H1 (cell line): ENCODE data around the gene CACNA1D. TPM values are rescaled to one million over a fixed set of nuclear protein-coding genes. Genes with fewer than 3 reads are reported as not detected.

Source experiments
- CTCF ChIA-PET: fragments of 300-600 bp; sonication (Branson Sonifier 250); formaldehyde crosslinking; loops from one replicate; lab custom pipeline; 2021; ENCODE audit not compliant: partially characterized antibody; lab: Charles Lee
- POLR2A ChIA-PET: fragments of 300-600 bp; sonication (Branson Sonifier 250); formaldehyde crosslinking; loops from one replicate; lab custom pipeline; 2021; ENCODE audit warnings: inconsistent platforms; ENCODE audit not compliant: partially characterized antibody; lab: Charles Lee
- DNase-seq, 2 experiments: peaks; one replicate each; pipeline versions ENCODE4 v3.0.0 to v3.0.0-alpha.2; 2010 to 2022; ENCODE audit warnings: low spot score in 2 of 2, low read depth in 1 of 2, mixed read lengths in 1 of 2
- FAIRE-seq: peaks from 2 replicates; lab custom pipeline; 2011; peaks lifted over from hg19 to GRCh38; lab: Jason Lieb, UNC
- H2AFZ ChIP-seq: 2 replicates; pipeline ENCODE4 v1.8.1; 2012; ENCODE audit warnings: low read length, inconsistent platforms
- H2AK5ac ChIP-seq: 2 replicates; pipeline ENCODE4 v1.6.1; 2013; ENCODE audit warnings: low read depth, low read length
- H2BK120ac ChIP-seq: replicated peaks from 2 replicates; pipeline ENCODE3; 2013; ENCODE audit warnings: low read depth, low read length, inconsistent platforms
- H2BK12ac ChIP-seq: 2 replicates; pipeline ENCODE4 v1.6.1; 2013; ENCODE audit warnings: low read depth, low read length
- H2BK15ac ChIP-seq: 2 replicates; pipeline ENCODE4 v1.6.1; 2013; ENCODE audit warnings: low read length
- H2BK20ac ChIP-seq: 2 replicates; pipeline ENCODE4 v1.6.1; 2013; ENCODE audit warnings: low read length
- H2BK5ac ChIP-seq: 2 replicates; pipeline ENCODE4 v1.6.1; 2013; ENCODE audit warnings: low read depth, low read length
- H3K14ac ChIP-seq: 2 replicates; pipeline ENCODE4 v1.6.1; 2013; ENCODE audit warnings: inconsistent platforms; ENCODE audit not compliant: insufficient read length
- H3K18ac ChIP-seq: 2 replicates; pipeline ENCODE4 v1.6.1; 2013; ENCODE audit warnings: low read length; ENCODE audit errors: extremely low read depth
- H3K23ac ChIP-seq: 2 replicates; pipeline ENCODE4 v1.6.1; 2013; ENCODE audit warnings: inconsistent platforms; ENCODE audit not compliant: insufficient read length
- H3K23me2 ChIP-seq: 2 replicates; pipeline ENCODE4 v1.6.1; 2013; ENCODE audit warnings: low read depth, low read length
- H3K27ac ChIP-seq: 2 replicates; pipeline ENCODE4 v1.6.1; 2011; ENCODE audit warnings: low read depth, low read length, inconsistent platforms
- H3K27me3 ChIP-seq, 4 experiments: replicated peaks in 1 of 4; 1 replicate in 1 of 4; 2 replicates in 3 of 4; pipeline versions ENCODE4 v1.6.1 to v1.8.1; 2011 to 2013; ENCODE audit warnings: low read length in 3 of 4, mild to moderate bottlenecking in 3 of 4, inconsistent platforms in 2 of 4, mixed read lengths in 2 of 4, moderate library complexity in 1 of 4; ENCODE audit not compliant: control insufficient read depth in 3 of 4, insufficient read depth in 3 of 4; ENCODE audit errors: extremely low read depth in 1 of 4
- H3K36me3 ChIP-seq, 4 experiments: 2 replicates each; pipeline versions ENCODE4 v1.6.1 to v1.8.1; 2011 to 2013; ENCODE audit warnings: mild to moderate bottlenecking in 4 of 4, low read length in 3 of 4, moderate library complexity in 2 of 4, control low read depth in 1 of 4, inconsistent platforms in 1 of 4; ENCODE audit not compliant: insufficient read depth in 4 of 4, control insufficient read depth in 2 of 4
- H3K4ac ChIP-seq: replicated peaks from 2 replicates; pipeline ENCODE3; 2013; ENCODE audit warnings: low read length, low read depth, mixed read lengths, inconsistent platforms; ENCODE audit not compliant: insufficient read length
- H3K4me1 ChIP-seq, 4 experiments: replicated peaks in 1 of 4; 1 replicate in 1 of 4; 2 replicates in 3 of 4; pipeline versions ENCODE4 v1.6.1 to v1.8.1; 2011 to 2013; ENCODE audit warnings: low read length in 3 of 4, inconsistent platforms in 2 of 4, mixed read lengths in 1 of 4; ENCODE audit not compliant: insufficient read depth in 4 of 4, control insufficient read depth in 3 of 4
- H3K4me2 ChIP-seq, 2 experiments: 2 replicates each; pipeline versions ENCODE4 v1.6.1 to v1.8.1; 2011 to 2013; ENCODE audit warnings: low read depth in 2 of 2, low read length in 2 of 2, control low read depth in 1 of 2, inconsistent platforms in 1 of 2, mild to moderate bottlenecking in 1 of 2; ENCODE audit not compliant: insufficient read depth in 1 of 2
- H3K4me3 ChIP-seq, 4 experiments: fragments of 200-600, 300-600 bp in 1 of 4; sonication (generic), shearing (Covaris generic), sonication (Bioruptor Twin) in 1 of 4; 2 replicates each; pipeline versions ENCODE4 v1.5.1 to v1.8.1; 2011 to 2016; ENCODE audit warnings: low read length in 4 of 4, low read depth in 3 of 4, control low read depth in 2 of 4, inconsistent platforms in 2 of 4, mild to moderate bottlenecking in 2 of 4, mixed read lengths in 1 of 4, moderate library complexity in 1 of 4; ENCODE audit not compliant: insufficient read depth in 2 of 4; ENCODE audit errors: extremely low read depth in 1 of 4
- H3K56ac ChIP-seq: replicated peaks from 2 replicates; pipeline ENCODE3; 2013; ENCODE audit warnings: low read depth, mild to moderate bottlenecking, mixed read lengths, low read length, inconsistent platforms; ENCODE audit not compliant: insufficient read length
- H3K79me1 ChIP-seq: 2 replicates; pipeline ENCODE4 v1.6.1; 2013; ENCODE audit warnings: low read depth, low read length, control low read depth
- H3K79me2 ChIP-seq, 2 experiments: 2 replicates each; pipeline versions ENCODE4 v1.6.1 to v1.8.1; 2012 to 2013; ENCODE audit warnings: low read length in 2 of 2, mild to moderate bottlenecking in 2 of 2, inconsistent platforms in 1 of 2; ENCODE audit not compliant: insufficient read depth in 2 of 2, control insufficient read depth in 1 of 2
- H3K9ac ChIP-seq, 4 experiments: replicated peaks in 1 of 4; 1 replicate in 1 of 4; 2 replicates in 3 of 4; pipeline versions ENCODE4 v1.6.1 to v1.8.1; 2011 to 2013; ENCODE audit warnings: low read depth in 3 of 4, low read length in 3 of 4, control low read depth in 2 of 4, mild to moderate bottlenecking in 2 of 4, moderate library complexity in 2 of 4, inconsistent platforms in 1 of 4; ENCODE audit errors: extremely low read depth in 1 of 4
- H3K9me3 ChIP-seq, 2 experiments: 2 replicates each; pipeline versions ENCODE4 v1.6.1 to v1.8.1; 2012 to 2013; ENCODE audit warnings: mild to moderate bottlenecking in 2 of 2, moderate library complexity in 2 of 2, control low read depth in 1 of 2, inconsistent platforms in 1 of 2, low read depth in 1 of 2, low read length in 1 of 2, mixed read lengths in 1 of 2; ENCODE audit not compliant: insufficient read depth in 2 of 2
- H4K20me1 ChIP-seq, 2 experiments: replicated peaks in 1 of 2; 2 replicates each; pipeline versions ENCODE3 to v1.8.1; 2011 to 2013; ENCODE audit warnings: inconsistent platforms in 2 of 2, low read length in 2 of 2, mild to moderate bottlenecking in 1 of 2; ENCODE audit not compliant: insufficient read depth in 2 of 2, control insufficient read depth in 1 of 2
- H4K5ac ChIP-seq: 2 replicates; pipeline ENCODE4 v1.6.1; 2013; ENCODE audit warnings: low read length, low read depth, mixed read lengths, inconsistent platforms; ENCODE audit not compliant: insufficient read length
- H4K8ac ChIP-seq: 2 replicates; pipeline ENCODE4 v1.8.0; 2013; ENCODE audit warnings: mild to moderate bottlenecking, moderate library complexity, low read length, inconsistent platforms; ENCODE audit not compliant: insufficient read depth; ENCODE audit errors: extremely low read depth
- H4K91ac ChIP-seq: replicated peaks from 2 replicates; pipeline ENCODE3; 2013; ENCODE audit warnings: low read length, mixed read lengths, inconsistent platforms; ENCODE audit not compliant: insufficient read length
- TAF1 ChIP-seq: IDR thresholded peaks from 2 replicates; pipeline ENCODE4 v1.6.1; 2011; ENCODE audit warnings: mild to moderate bottlenecking, low read depth, low read length
- WGBS, 2 experiments: shearing (Covaris generic) in 1 of 2; methylation state at CpG; one replicate each; pipeline versions ENCODE4 v1.1.6 to v1.1.7; 2013 to 2015; ENCODE audit warnings: low lambda C conversion rate in 2 of 2, mixed read lengths in 2 of 2, inconsistent platforms in 1 of 2, low coverage in 1 of 2, missing lambda C conversion rate in 1 of 2; ENCODE audit not compliant: insufficient replicate concordance in 2 of 2, insufficient coverage in 1 of 2, insufficient read length in 1 of 2; ENCODE audit errors: extremely low coverage in 1 of 2, missing lambda C conversion rate in 1 of 2; 5-methylcytosine and 5-hydroxymethylcytosine counted together
- polyA plus RNA-seq, 7 experiments: library from polyadenylated mRNA; depleted of rRNA in 3 of 7; stranded (reverse) in 5 of 7; unstranded in 2 of 7; fragments of >200 nt in 5 of 7; fragments of 200-250 nt in 2 of 7; gene quantifications; 1 replicate in 5 of 7; 2 replicates in 1 of 7; 4 replicates in 1 of 7; pipeline versions ENCODE4 v1.2.1 to v1.2.3, GENCODE V29; 2011 to 2013; ENCODE audit warnings: missing spikeins in 2 of 7, mixed read lengths in 2 of 7
- total RNA-seq: library from RNA; stranded (reverse); fragmentation: NEBNext Ultra II Directional; extraction: Animal tissue kit (Norgen Biotek cat#: 25700); gene quantifications from 2 replicates; pipeline ENCODE4 v1.2.1, GENCODE V29; 2021

Gene CACNA1D
- total and polyA plus RNA-seq, 2 of the 8 experiments (the other 6 are each of a cell fraction or from before 2014, with no cell fraction given) = 2.0 to 2.9 TPM

DNA sequence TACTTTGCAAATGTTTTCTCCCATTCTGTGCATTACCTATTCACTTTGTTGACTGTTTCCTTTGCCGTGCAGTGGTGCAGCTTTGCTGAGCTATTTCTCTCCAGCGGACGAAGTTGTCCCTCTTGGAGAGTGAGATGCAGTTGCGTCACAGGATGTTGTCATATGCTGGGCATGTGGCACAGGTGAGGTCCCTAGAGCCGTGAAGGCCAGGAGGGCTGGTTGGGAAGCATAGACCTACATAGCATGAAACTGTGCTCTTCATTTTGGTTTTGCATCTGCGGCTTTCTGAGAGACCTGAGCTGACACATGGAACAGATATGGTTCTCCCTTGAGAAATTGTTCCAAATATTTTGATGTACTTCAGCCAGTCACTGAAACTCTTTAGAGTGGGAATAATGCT is 108.5 kb downstream of the CACNA1D start:
- Histone ChIP-seq H3K23me2 (no peaks in the 10 kb centered on the region), H3K79me1 (no peaks in the 10 kb centered on the region), H3K27me3 (no peaks in the 10 kb centered on the region), H3K36me3 (no peaks in the 10 kb centered on the region), H3K56ac (no peak overlapping the region), H2BK5ac (no peak overlapping the region), H3K9ac (no peak overlapping the region), H2BK120ac (no peak overlapping the region), H2AK5ac (no peak overlapping the region), H3K4me1 (no peaks in the 10 kb centered on the region), H4K91ac (no peak overlapping the region), H3K23ac (no peak overlapping the region), H3K14ac (no peak overlapping the region), H4K20me1 (no peaks in the 10 kb centered on the region), H2BK15ac (no peak overlapping the region), H3K4me3 (no peak overlapping the region), H3K4ac (no peak overlapping the region), H2BK12ac (no peak overlapping the region), H4K5ac (no peak overlapping the region), H3K18ac (no peak overlapping the region), H3K9me3 (peaks cover 0 to 8% of the 10 kb centered on the region in 2 experiments; a peak in 3 of 4 replicates), H2AFZ (no peak overlapping the region), H3K27ac (no peak overlapping the region), H4K8ac (no peak overlapping the region), H2BK20ac (no peak overlapping the region), H3K4me2 (no peak overlapping the region), H3K79me2 (no peaks in the 10 kb centered on the region)
- 90% methylated on average over 6 of the region's 6 CpGs; no CpG with 5 or more reads in 1 of the 2 experiments for WGBS, 2 experiments
- no peak for FAIRE-seq
- no peak for DNase-seq
- ChIA-PET POLR2A (interaction anchor here (1.3 kb wide), 1 partner anchor 10 kb away, joined by 3 read pairs; no protein-coding TSS in a partner anchor), CTCF (interaction anchor here (0.9 to 1.6 kb wide), 2 partner anchors 9 to 85 kb away, joined by 4 read pairs; no protein-coding TSS in a partner anchor)
- TF ChIP-seq TAF1 = no peak
